Chondrocyte (in vitro differentiated cells): ENCODE data around the gene MED29. TPM values are rescaled to one million over a fixed set of nuclear protein-coding genes. Genes with fewer than 3 reads are reported as not detected.
A peak's percentile ranks its signal among the peaks of the same experiment; 100 is the strongest.
"Not testable (repeated sequence)": the region's sequence is repeated elsewhere in the genome, so short reads cannot be mapped to it uniquely, and the experiment has no call there.

ENCODE experiments used
- DNase-seq: peaks from one replicate; pipeline ENCODE4 v3.0.0; 2021; ENCODE audit warnings: mixed read lengths, low spot score
- H3K27ac Mint-ChIP-seq: one replicate; pipeline ENCODE4 v1.8.0; 2021; ENCODE audit warnings: mild to moderate bottlenecking, moderate library complexity, mixed read lengths; ENCODE audit not compliant: unreplicated experiment
- H3K27me3 Mint-ChIP-seq: 2 replicates; pipeline ENCODE4 v1.8.0; 2021; ENCODE audit warnings: low read depth, mixed read lengths
- H3K36me3 Mint-ChIP-seq: 2 replicates; pipeline ENCODE4 v1.8.0; 2021; ENCODE audit warnings: low read depth, mixed read lengths
- H3K4me1 Mint-ChIP-seq: 2 replicates; pipeline ENCODE4 v1.8.0; 2021; ENCODE audit warnings: low read depth, mild to moderate bottlenecking, mixed read lengths
- H3K4me3 Mint-ChIP-seq: one replicate; pipeline ENCODE4 v1.8.0; 2021; ENCODE audit warnings: mild to moderate bottlenecking, moderate library complexity, mixed read lengths; ENCODE audit not compliant: unreplicated experiment
- H3K9me3 Mint-ChIP-seq: 2 replicates; pipeline ENCODE4 v1.8.0; 2021; ENCODE audit warnings: low read depth, mixed read lengths
- total RNA-seq: library from RNA; stranded (reverse); gene quantifications from 3 replicates; pipeline ENCODE4 v1.2.1, GENCODE V29; 2021
- TF ChIP-seq, protein P1 (sequence below): fragments of 200-600 bp; sonication (generic); IDR thresholded peaks from 2 replicates; pipeline ENCODE4 v1.5.0; 2021; ENCODE audit warnings: antibody characterized with exemption, mild to moderate bottlenecking, moderate library complexity

The MED29 gene
- total RNA-seq, 1 donor from 2014 or later = 28.7 TPM

DNA sequence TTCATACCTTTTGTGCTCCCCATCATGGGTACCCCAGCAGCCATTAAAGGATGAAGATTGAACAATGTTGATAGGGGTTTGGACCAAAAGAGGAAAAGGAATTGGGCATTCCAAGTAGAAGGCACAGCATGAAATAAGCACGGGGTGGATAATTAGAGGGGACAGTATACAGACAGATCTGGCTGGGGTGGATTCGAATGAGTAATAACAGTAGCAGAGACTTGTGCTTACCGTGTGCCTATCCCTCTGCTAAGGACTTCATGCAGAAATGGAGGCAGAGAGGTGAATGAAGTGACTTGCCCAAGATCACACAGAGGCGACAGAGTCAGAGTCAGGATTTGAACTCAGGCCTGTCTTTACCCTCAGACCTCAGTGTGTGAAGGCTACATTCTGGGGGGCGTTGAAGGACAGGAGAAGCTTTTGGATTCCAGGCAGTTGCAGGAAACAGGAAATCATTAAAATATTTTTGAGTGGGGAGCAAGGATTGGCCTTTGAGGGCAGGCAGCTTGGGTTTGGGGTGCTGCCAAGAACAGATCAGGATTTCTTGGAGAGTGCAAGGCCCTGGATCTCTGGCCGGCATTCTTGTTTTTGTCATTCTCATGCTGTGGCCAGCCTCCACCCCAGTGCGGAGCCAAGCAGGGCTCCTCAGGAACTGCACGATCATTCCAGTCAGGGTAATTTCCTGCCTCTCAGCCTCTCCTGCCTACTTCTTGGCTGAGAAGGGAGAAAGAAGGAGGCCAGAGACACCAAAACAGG is 19.0 kb upstream of the MED29 start:
- Mint-ChIP-seq H3K36me3 (peaks cover 32% of the 10 kb centered on the region), H3K27ac (peak overlapping the region; percentile 94), H3K27me3 (no peaks in the 10 kb centered on the region), H3K4me3 (peak overlapping the region; percentile 22), H3K9me3 (no peaks in the 10 kb centered on the region), H3K4me1 (peaks cover 18% of the 10 kb centered on the region)
- DNase-seq = no peak
- TF ChIP-seq, protein P1, sequence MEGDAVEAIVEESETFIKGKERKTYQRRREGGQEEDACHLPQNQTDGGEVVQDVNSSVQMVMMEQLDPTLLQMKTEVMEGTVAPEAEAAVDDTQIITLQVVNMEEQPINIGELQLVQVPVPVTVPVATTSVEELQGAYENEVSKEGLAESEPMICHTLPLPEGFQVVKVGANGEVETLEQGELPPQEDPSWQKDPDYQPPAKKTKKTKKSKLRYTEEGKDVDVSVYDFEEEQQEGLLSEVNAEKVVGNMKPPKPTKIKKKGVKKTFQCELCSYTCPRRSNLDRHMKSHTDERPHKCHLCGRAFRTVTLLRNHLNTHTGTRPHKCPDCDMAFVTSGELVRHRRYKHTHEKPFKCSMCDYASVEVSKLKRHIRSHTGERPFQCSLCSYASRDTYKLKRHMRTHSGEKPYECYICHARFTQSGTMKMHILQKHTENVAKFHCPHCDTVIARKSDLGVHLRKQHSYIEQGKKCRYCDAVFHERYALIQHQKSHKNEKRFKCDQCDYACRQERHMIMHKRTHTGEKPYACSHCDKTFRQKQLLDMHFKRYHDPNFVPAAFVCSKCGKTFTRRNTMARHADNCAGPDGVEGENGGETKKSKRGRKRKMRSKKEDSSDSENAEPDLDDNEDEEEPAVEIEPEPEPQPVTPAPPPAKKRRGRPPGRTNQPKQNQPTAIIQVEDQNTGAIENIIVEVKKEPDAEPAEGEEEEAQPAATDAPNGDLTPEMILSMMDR = no peak

DNA sequence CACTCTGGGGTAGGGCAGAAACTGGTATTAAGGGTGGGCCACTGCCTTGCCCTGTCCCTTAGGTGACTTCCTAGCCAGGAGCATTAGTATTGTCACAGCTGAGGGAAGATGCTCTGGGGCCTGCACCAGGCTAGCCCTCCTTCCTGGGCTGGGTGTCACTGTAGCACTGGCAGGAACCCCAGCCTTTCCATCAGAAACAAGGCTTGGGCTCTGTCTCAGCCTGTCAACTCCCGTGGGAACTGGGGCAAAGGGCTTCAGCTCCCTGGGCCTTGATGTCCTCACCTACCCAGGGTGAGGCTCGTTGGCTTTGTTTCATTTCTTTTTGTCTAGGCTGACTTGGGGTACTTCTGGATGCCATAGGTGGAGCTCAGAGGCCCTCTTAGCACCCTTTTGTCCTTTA is 18.2 kb upstream of the MED29 start:
- peak overlapping the region; percentile 94 for H3K27ac Mint-ChIP-seq
- H3K36me3 Mint-ChIP-seq = peaks cover 35% of the 10 kb centered on the region
- TF ChIP-seq, protein P1 = no peak
- H3K9me3 Mint-ChIP-seq = no peaks in the 10 kb centered on the region
- H3K4me3 Mint-ChIP-seq = peak overlapping the region; percentile 22
- no peaks in the 10 kb centered on the region for H3K27me3 Mint-ChIP-seq
- DNase-seq = no peak
- H3K4me1 Mint-ChIP-seq = peaks cover 18% of the 10 kb centered on the region

DNA sequence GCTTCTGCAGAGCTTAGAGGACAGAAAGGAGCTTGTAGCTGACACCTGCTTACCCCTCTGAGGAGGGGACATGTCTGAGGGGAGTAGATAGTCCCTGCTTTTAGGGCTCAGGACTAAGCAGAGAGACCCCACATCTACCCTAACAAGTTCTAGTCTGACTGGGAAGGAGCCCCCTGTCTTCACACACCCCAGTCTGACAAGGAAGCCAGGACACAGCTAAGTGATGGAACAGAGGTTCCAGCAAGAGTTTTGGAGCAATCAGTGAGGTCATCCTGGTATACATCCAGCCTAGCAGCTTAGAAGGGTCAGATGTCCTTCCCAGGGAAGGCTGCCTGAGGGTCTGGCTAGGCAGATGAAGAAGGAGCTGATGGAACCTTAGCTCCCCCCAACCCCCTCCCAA is 15.2 kb upstream of the MED29 start:
- DNase-seq = no peak
- H3K36me3 Mint-ChIP-seq = peaks cover 43% of the 10 kb centered on the region
- H3K4me1 Mint-ChIP-seq = peaks cover 18% of the 10 kb centered on the region
- H3K27ac Mint-ChIP-seq = no peak overlapping the region
- no peak overlapping the region for H3K4me3 Mint-ChIP-seq
- H3K9me3 Mint-ChIP-seq = no peaks in the 10 kb centered on the region
- TF ChIP-seq, protein P1 = no peak
- H3K27me3 Mint-ChIP-seq = no peaks in the 10 kb centered on the region

DNA sequence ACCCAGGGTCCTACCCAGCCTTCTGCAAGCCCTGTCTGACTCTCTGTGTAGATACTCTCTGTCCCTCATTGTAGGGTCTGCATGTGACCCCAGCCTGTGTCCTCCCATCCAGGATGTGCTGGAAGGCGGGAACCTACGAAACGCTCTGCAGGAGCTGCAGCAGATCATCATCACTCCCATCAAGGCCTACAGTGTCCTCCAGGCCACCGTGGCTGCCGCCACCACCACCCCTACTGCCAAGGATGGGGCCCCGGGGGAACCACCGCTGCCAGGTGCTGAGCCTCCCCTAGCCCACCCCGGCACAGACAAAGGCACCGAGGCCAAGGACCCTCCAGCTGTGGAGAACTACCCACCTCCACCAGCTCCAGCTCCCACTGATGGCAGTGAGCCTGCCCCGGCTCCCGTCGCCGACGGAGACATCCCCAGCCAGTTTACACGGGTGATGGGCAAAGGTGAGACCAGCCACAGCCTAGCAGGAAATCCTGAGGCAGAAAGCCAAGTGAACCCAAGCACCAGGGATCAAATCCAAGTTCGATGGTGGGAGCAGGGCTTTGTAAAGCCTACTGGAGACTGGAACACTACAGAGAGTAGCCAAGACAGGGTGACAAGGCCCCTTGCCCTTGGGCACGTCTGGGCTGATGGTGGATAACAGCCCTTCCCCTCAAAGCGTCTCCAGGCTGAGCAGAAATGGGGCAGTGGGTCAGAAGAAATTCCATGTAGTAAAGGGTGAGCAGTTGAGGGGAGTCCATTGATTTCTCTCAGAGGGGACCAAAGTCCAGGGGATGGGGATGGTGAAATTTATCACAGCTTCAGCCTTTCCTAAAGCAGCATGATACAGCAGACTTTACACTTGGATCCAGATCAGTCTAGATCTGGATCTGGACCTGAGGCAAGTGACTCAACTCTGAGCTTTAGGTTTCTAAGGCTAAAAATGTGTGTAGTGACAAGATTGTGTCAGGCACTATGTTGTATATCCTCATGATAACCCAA is 13.5 kb upstream of the MED29 start:
- Mint-ChIP-seq H3K27me3 (no peaks in the 10 kb centered on the region), H3K36me3 (peaks cover 50% of the 10 kb centered on the region), H3K27ac (no peak overlapping the region), H3K4me3 (no peak overlapping the region), H3K9me3 (no peaks in the 10 kb centered on the region), H3K4me1 (peaks cover 8% of the 10 kb centered on the region)
- DNase-seq = no peak
- TF ChIP-seq, protein P1 = no peak

DNA sequence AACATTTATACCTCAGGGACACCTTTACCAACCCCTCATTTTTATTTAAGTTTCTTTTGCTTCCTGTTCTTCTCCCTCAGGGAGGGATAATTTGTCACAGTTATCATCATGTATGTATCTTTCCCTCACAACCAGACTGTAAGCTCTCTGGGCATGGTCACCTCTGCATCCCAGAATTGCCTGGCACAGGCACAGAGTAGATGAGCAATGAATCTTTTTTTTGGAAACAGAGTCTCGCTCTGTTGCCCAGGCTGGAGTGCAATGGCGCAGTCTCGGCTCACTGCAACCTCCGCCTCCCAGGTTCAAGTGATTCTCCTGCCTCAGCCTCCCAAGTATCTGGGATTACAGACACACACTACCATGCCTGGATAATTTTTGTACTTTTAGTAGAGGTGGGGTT is 11.8 kb upstream of the MED29 start:
- H3K4me3 Mint-ChIP-seq, H3K27me3 Mint-ChIP-seq, H3K4me1 Mint-ChIP-seq, H3K9me3 Mint-ChIP-seq, DNase-seq: not testable (repeated sequence)
- Mint-ChIP-seq H3K36me3 (peaks cover 54% of the 10 kb centered on the region), H3K27ac (peak overlapping the region; percentile 32)
